Colonic mucosa (tissue), 4 donors: ENCODE measurements around the gene CARD10. TPM values are rescaled to one million over a fixed set of nuclear protein-coding genes. Genes with fewer than 3 reads are reported as not detected.
A peak's percentile ranks its signal among the peaks of the same experiment; 100 is the strongest.

Experiments used
- DNase-seq: peaks from one replicate; pipeline ENCODE4 v3.0.0-alpha.2; 2020
- H3K27ac ChIP-seq: fragments of 200-600 bp; one replicate; pipeline ENCODE4 v1.8.0; 2021
- H3K27me3 ChIP-seq: fragments of 200-600 bp; one replicate; pipeline ENCODE4 v1.8.0; 2021
- H3K36me3 ChIP-seq: fragments of 200-600 bp; one replicate; pipeline ENCODE4 v1.8.0; 2021
- H3K4me1 ChIP-seq: fragments of 200-600 bp; one replicate; pipeline ENCODE4 v1.8.0; 2021; ENCODE audit warnings: mild to moderate bottlenecking
- H3K4me3 ChIP-seq: fragments of 200-600 bp; one replicate; pipeline ENCODE4 v1.8.0; 2021
- H3K9ac ChIP-seq, 2 donors: one replicate each; pipeline ENCODE4 v1.7.0; 2013; ENCODE audit warnings: control low read depth in 2 of 2, low read depth in 2 of 2, low read length in 2 of 2
- H3K9me3 ChIP-seq: fragments of 200-600 bp; one replicate; pipeline ENCODE4 v1.8.0; 2021
- CTCF ChIP-seq: fragments of 200-600 bp; IDR thresholded peaks from one replicate; pipeline ENCODE4 v1.8.0; 2022; ENCODE audit warnings: antibody characterized with exemption, mild to moderate bottlenecking
- intact Hi-C: fragments of 100-400 bp; cut with DNase I; formaldehyde crosslinking; loops from one replicate; pipeline ENCODE4 v1.14.1; 2022
- total RNA-seq, 2 donors: library from RNA; stranded (reverse); fragmentation: NEBNext Ultra II Directional in 1 of 2; extraction: Animal tissue kit (Norgen Biotek cat#: 25700) in 1 of 2; gene quantifications; one replicate each; pipeline ENCODE4 v1.2.1, GENCODE V29; 2021
- donor health status: healthy.
- donor health status: DM: no; HTN: no; CAD: no.
- donor health status: DM: no; HTN: no; CAD: no.

Gene CARD10
- total RNA-seq, 2 donors from 2014 or later, result 59.3 to 60.5 TPM

GRCh38 chr22:37488337-37489135 is 30.7 kb downstream of the CARD10 start:
- TF ChIP-seq CTCF, result no peak
- Histone ChIP-seq H3K9me3 (no peaks in the 10 kb centered on the region), H3K4me3 (no peak overlapping the region), H3K4me1 (peaks cover 7% of the 10 kb centered on the region), H3K9ac (no peak overlapping the region), H3K27ac (no peak overlapping the region), H3K27me3 (no peaks in the 10 kb centered on the region), H3K36me3 (no peaks in the 10 kb centered on the region)
- intact Hi-C loops, result no loop called here
- DNase-seq, result no peak

GRCh38 chr22:37487571-37487970 is 31.6 kb downstream of the CARD10 start:
- Histone ChIP-seq H3K4me1 (peaks cover 7% of the 10 kb centered on the region), H3K36me3 (no peaks in the 10 kb centered on the region), H3K9me3 (no peaks in the 10 kb centered on the region), H3K27ac (no peak overlapping the region), H3K4me3 (no peak overlapping the region), H3K27me3 (no peaks in the 10 kb centered on the region), H3K9ac (no peak overlapping the region)
- intact Hi-C loops, result no loop called here
- TF ChIP-seq CTCF, result no peak
- DNase-seq, result no peak

- Histone ChIP-seq H3K36me3 (no peaks in the 10 kb centered on the region), H3K9me3 (no peaks in the 10 kb centered on the region), H3K27ac (peak overlapping the region; percentile 71), H3K27me3 (no peaks in the 10 kb centered on the region), H3K9ac (no peak overlapping the region), H3K4me3 (no peak overlapping the region), H3K4me1 (peaks cover 7% of the 10 kb centered on the region)
- no peak for DNase-seq
- intact Hi-C loops, result no loop called here
- TF ChIP-seq CTCF, result no peak
Measured at GRCh38 chr22:37487129-37487528, 32.1 kb downstream of the CARD10 start.

GRCh38 chr22:37486224-37486845 is 32.9 kb downstream of the CARD10 start, which contains the start of gene MFNG:
TSS of gene MFNG (minus strand) at chr22:37486384. CDS start at chr22:37486177, 207 bp downstream.
- H3K9ac ChIP-seq, result peak within 1 kb of the TSS; percentile 71 to 83
- peak within 1 kb of the TSS; percentile 71 for H3K27ac ChIP-seq
- H3K4me3 ChIP-seq, result peak within 1 kb of the TSS; percentile 41
- peak; percentile 74 for DNase-seq
- no peaks in the 10 kb centered on the region for H3K9me3 ChIP-seq
- no peak for TF ChIP-seq CTCF
- H3K36me3 ChIP-seq, result no peaks in the 10 kb centered on the region
- intact Hi-C loops, result no loop called here
- H3K4me1 ChIP-seq, result peaks cover 7% of the 10 kb centered on the region
- H3K27me3 ChIP-seq, result no peaks in the 10 kb centered on the region

DNA sequence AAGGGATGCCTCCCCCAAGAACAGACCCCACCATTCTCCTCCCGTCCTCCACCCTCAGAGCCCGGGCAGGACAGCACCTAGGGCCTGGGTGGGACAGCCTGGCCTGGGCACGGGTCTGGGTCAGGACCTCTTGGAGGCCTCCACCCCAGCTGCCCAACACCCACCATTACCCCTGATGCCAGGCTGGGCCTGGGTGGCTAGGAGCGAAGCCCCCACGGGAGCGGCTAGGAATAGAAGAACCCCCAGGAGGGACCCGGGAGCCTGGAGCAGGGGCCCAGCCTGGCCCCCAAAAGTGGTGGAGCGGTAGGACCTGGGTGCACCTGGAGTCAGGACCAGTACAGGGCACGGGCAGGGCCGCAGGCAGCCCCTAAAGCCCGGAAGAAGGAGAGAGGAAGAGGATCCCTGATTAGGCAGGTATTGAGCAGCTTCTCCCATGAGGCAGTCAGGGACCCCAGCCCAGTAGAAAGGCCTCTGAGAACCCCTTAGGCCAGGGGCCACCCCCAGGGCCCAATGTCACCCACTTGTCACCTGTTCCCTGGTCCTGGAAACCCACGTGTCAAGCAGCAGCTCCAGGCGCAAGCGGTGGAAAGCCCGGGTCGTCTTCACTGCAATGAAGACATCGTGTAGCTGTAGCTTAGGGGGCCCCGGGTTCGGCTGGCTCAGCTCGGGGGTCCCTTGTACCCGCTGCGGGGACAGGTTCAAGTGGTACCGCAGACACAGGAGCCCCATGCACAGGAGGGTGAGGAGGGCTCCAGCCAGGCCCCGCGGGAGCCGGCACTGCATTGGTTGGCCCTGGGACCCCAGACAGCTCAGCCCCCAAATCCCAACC is 33.6 kb downstream of the CARD10 start:
- Histone ChIP-seq H3K27ac (peak overlapping the region; percentile 71), H3K4me3 (peak overlapping the region; percentile 41), H3K9me3 (no peaks in the 10 kb centered on the region), H3K9ac (peak overlapping the region; percentile 71 to 83), H3K4me1 (peaks cover 7% of the 10 kb centered on the region), H3K36me3 (no peaks in the 10 kb centered on the region), H3K27me3 (no peaks in the 10 kb centered on the region)
- intact Hi-C loops, result no loop called here
- no peak for DNase-seq
- no peak for TF ChIP-seq CTCF
